GM12878 (cell line): ENCODE measurements around the gene TMEM229B. TPM values are rescaled to one million over a fixed set of nuclear protein-coding genes. Genes with fewer than 3 reads are reported as not detected.

Experiments used
- ATAC-seq: fragments of 200-7000 bp; cut with Tn5 transposase; 3 replicates; pipeline ENCODE4 v1.9.1; 2020; ENCODE audit warnings: mild to moderate bottlenecking, moderate library complexity
- BruUV-seq: library from RNA; stranded (reverse); fragments of 400-500 nt; replicated peaks from 2 replicates; lab custom pipeline; 2021; lab: Mats Ljungman, UMichigan
- CTCF ChIA-PET: fragments of 300-600 bp; sonication (Branson Sonifier 250); formaldehyde crosslinking; extraction: SDS; loops from one replicate; lab custom pipeline; 2021; ENCODE audit warnings: inconsistent platforms; lab: Yijun Ruan, JAX
- POLR2A ChIA-PET: fragments of 350-600 bp; formaldehyde crosslinking; extraction: SDS; loops from one replicate; lab custom pipeline; 2021; ENCODE audit warnings: inconsistent platforms; lab: Charles Lee
- RAD21 ChIA-PET: fragments of 300-600 bp; sonication (Branson Sonifier 250); formaldehyde crosslinking; loops from one replicate; lab custom pipeline; 2023; ENCODE audit warnings: antibody characterized with exemption; ENCODE audit not compliant: unreplicated experiment; lab: Charles Lee
- SMC1A ChIA-PET: fragments of 300-600 bp; sonication (Branson Sonifier 250); formaldehyde crosslinking; loops from one replicate; lab custom pipeline; 2023; ENCODE audit not compliant: unreplicated experiment, uncharacterized antibody; lab: Charles Lee
- DNase-seq: peaks from one replicate; pipeline ENCODE4 v3.0.0-alpha.2; 2011; ENCODE audit warnings: low read depth, low spot score
- FAIRE-seq: peaks from 3 replicates; lab custom pipeline; 2011; peaks lifted over from hg19 to GRCh38; lab: Jason Lieb, UNC
- H2AFZ ChIP-seq: 2 replicates; pipeline ENCODE4 v1.6.0; 2011; ENCODE audit warnings: low read depth, low read length, control low read depth; ENCODE audit not compliant: control insufficient read depth
- H3K27ac ChIP-seq: 2 replicates; pipeline ENCODE4 v1.5.1; 2011; ENCODE audit warnings: control low read depth; ENCODE audit not compliant: control insufficient read depth, insufficient read depth
- H3K27me3 ChIP-seq, 2 experiments: replicated peaks in 1 of 2; 2 replicates each; pipeline versions ENCODE4 v1.6.0 to v1.6.1; 2011; ENCODE audit warnings: low read length in 1 of 2; ENCODE audit not compliant: control insufficient read depth in 2 of 2, insufficient read depth in 2 of 2
- H3K36me3 ChIP-seq, 2 experiments: 2 replicates each; pipeline ENCODE4 v1.5.1; 2011; ENCODE audit warnings: low read length in 1 of 2; ENCODE audit not compliant: control insufficient read depth in 2 of 2, insufficient read depth in 2 of 2
- H3K4me1 ChIP-seq: 2 replicates; pipeline ENCODE4 v1.6.1; 2011; ENCODE audit warnings: mild to moderate bottlenecking, low read length, moderate library complexity, mixed read lengths; ENCODE audit not compliant: control insufficient read depth, insufficient read depth
- H3K4me2 ChIP-seq: 2 replicates; pipeline ENCODE4 v1.6.0; 2011; ENCODE audit warnings: control low read depth; ENCODE audit not compliant: control insufficient read depth, insufficient read depth
- H3K4me3 ChIP-seq: fragments of 200-600 bp; sonication (generic); 2 replicates; pipeline ENCODE4 v1.5.1; 2016
- H3K79me2 ChIP-seq: 2 replicates; pipeline ENCODE4 v1.6.0; 2011; ENCODE audit warnings: low read length; ENCODE audit not compliant: control insufficient read depth, insufficient read depth
- H3K9ac ChIP-seq: 2 replicates; pipeline ENCODE4 v1.8.0; 2011; ENCODE audit warnings: low read length, control low read depth, mixed read lengths; ENCODE audit not compliant: control insufficient read depth, insufficient read depth
- H3K9me3 ChIP-seq: replicated peaks from 3 replicates; pipeline ENCODE4 v1.5.1; 2011; ENCODE audit warnings: mild to moderate bottlenecking, low read length; ENCODE audit not compliant: control insufficient read depth, insufficient read depth
- H4K20me1 ChIP-seq: 2 replicates; pipeline ENCODE4 v1.6.0; 2011; ENCODE audit not compliant: control insufficient read depth, insufficient read depth
- BCLAF1 ChIP-seq: fragments of 450-650 bp; IDR thresholded peaks from 2 replicates; pipeline ENCODE4 v1.6.1; 2017; ENCODE audit warnings: antibody characterized with exemption, mild to moderate bottlenecking, moderate library complexity
- CHD4 ChIP-seq: fragments of 200-600 bp; sonication (generic); IDR thresholded peaks from 2 replicates; pipeline ENCODE4 v1.6.1; 2016; ENCODE audit warnings: mild to moderate bottlenecking
- CREM ChIP-seq: IDR thresholded peaks from 2 replicates; pipeline ENCODE4 v1.6.1; 2014; ENCODE audit warnings: antibody characterized with exemption, low read depth
- CTCF ChIP-seq, 3 experiments: IDR thresholded peaks in 2 of 3; conservative IDR thresholded peaks in 1 of 3; 2 replicates each; pipeline ENCODE4 v1.5.1; 2011; ENCODE audit warnings: low read depth in 3 of 3, low read length in 3 of 3, mild to moderate bottlenecking in 3 of 3, control low read depth in 2 of 3, moderate library complexity in 2 of 3, inconsistent platforms in 1 of 3, mixed read lengths in 1 of 3; ENCODE audit not compliant: control insufficient read depth in 2 of 3, insufficient read depth in 1 of 3; ENCODE audit errors: extremely low read depth in 1 of 3
- E4F1 ChIP-seq: fragments of 450-650 bp; IDR thresholded peaks from 2 replicates; pipeline ENCODE4 v1.6.1; 2018; ENCODE audit warnings: borderline replicate concordance, mild to moderate bottlenecking; ENCODE audit not compliant: partially characterized antibody
- LARP7 ChIP-seq: fragments of 450-650 bp; IDR thresholded peaks from 2 replicates; pipeline ENCODE4 v1.6.1; 2017; ENCODE audit warnings: mild to moderate bottlenecking
- MXI1 ChIP-seq: fragments of 150-350 bp; IDR thresholded peaks from 2 replicates; pipeline ENCODE4 v1.6.1; 2011; ENCODE audit warnings: low read depth, mild to moderate bottlenecking, inconsistent platforms, low read length, improper control_type of control experiment
- NRF1 ChIP-seq: conservative IDR thresholded peaks from 2 replicates; pipeline ENCODE4 v1.6.1; 2011; ENCODE audit warnings: mild to moderate bottlenecking, low read depth, low read length, improper control_type of control experiment
- PML ChIP-seq: IDR thresholded peaks from 2 replicates; pipeline ENCODE4 v1.6.1; 2012; ENCODE audit warnings: low read length, inconsistent platforms
- POLR2AphosphoS2 ChIP-seq: IDR thresholded peaks from 2 replicates; pipeline ENCODE4 v1.6.1; 2011; ENCODE audit warnings: low read depth, mild to moderate bottlenecking, low read length, improper control_type of control experiment, moderate library complexity
- SP1 ChIP-seq: IDR thresholded peaks from one replicate; pipeline ENCODE4 v1.6.1; 2011; ENCODE audit warnings: low read depth, low read length
- YBX1 ChIP-seq: fragments of 450-650 bp; IDR thresholded peaks from 2 replicates; pipeline ENCODE4 v1.6.1; 2016; ENCODE audit warnings: antibody characterized with exemption
- ZNF622 ChIP-seq: fragments of 450-650 bp; IDR thresholded peaks from 2 replicates; pipeline ENCODE4 v1.6.1; 2017; ENCODE audit warnings: mild to moderate bottlenecking, inconsistent platforms
- ZZZ3 ChIP-seq: IDR thresholded peaks from 2 replicates; pipeline ENCODE4 v1.6.1; 2011; ENCODE audit warnings: low read depth; ENCODE audit not compliant: control insufficient read depth, insufficient read length
- WGBS: methylation state at CpG from one replicate; pipeline ENCODE4 v1.1.6; 2016; ENCODE audit warnings: low lambda C conversion rate; ENCODE audit not compliant: insufficient replicate concordance, insufficient coverage; ENCODE audit errors: missing lambda C conversion rate; 5-methylcytosine and 5-hydroxymethylcytosine counted together
- in situ Hi-C: fragments of 300-500 bp; cut with MboI; formaldehyde crosslinking; loops from 9 replicates; pipeline ENCODE4 v1.14.3; 2018; ENCODE audit warnings: mixed read lengths
- intact Hi-C: fragments of 100-400 bp; cut with micrococcal nuclease; formaldehyde crosslinking; loops from one replicate; pipeline ENCODE4 v1.14.2; 2022; ENCODE audit not compliant: unreplicated experiment
- polyA plus RNA-seq, 11 experiments: library from polyadenylated mRNA; depleted of rRNA in 4 of 11; unstranded in 6 of 11; stranded (reverse) in 5 of 11; fragments of >200 nt; fragmentation: Nextera tagmentation in 4 of 11; fragmentation: Illumina TruSeq in 1 of 11; extraction: Ambion mirVana in 4 of 11; extraction: Trizol in 1 of 11; gene quantifications; 1 replicate in 1 of 11; 2 replicates in 10 of 11; pipeline versions ENCODE4 v1.2.1 to v1.2.3, GENCODE V29; 2011 to 2016; ENCODE audit warnings: inconsistent platforms in 2 of 11, missing spikeins in 2 of 11, low read depth in 1 of 11
- total RNA-seq, 4 experiments: library from RNA; depleted of rRNA in 3 of 4; stranded (reverse); fragments of >200 nt in 3 of 4; fragmentation: Illumina TruSeq in 1 of 4; extraction: Trizol in 1 of 4; gene quantifications; 2 replicates each; pipeline versions ENCODE4 v1.2.1 to v1.2.3, GENCODE V29; 2013 to 2021

The TMEM229B gene
- total and polyA plus RNA-seq, 10 of the 15 experiments (the other 5 are each of a cell fraction or from before 2014, with no cell fraction given) = 0.24 to 5.3 (median 1.7) TPM

- no peak for TF ChIP-seq CTCF (IDR thresholded peaks at IDR 0.05 in 2 of 3, conservative IDR thresholded peaks at IDR 0.05 in 1 of 3; ENCODE audit: control insufficient read depth in 2 of 3, extremely low read depth in 1 of 3, insufficient read depth in 1 of 3, low read depth in 3 of 3, low read length in 3 of 3)
- no peak for TF ChIP-seq POLR2AphosphoS2
- TF ChIP-seq, all 136 proteins: peak for 0
These were observed 44.1 kb upstream of the TMEM229B start (continued) for GRCh38 chr14:67532606-67532997.

- SMC1A ChIA-PET = interaction anchor here (0.6 to 2.6 kb wide), 6 partner anchors 36 to 280 kb away, joined by 3 to 13 read pairs (median 4); partner anchors contain the start of gene TMEM229B
- ATAC-seq = no peak
- POLR2A ChIA-PET = no interaction called here
- no peak for TF ChIP-seq SP1
- TF ChIP-seq ZNF622 = no peak
- TF ChIP-seq CREM = no peak
- TF ChIP-seq NRF1 = no peak
- TF ChIP-seq LARP7 = no peak
- TF ChIP-seq YBX1 = no peak
- no peak for TF ChIP-seq MXI1
- no peak for TF ChIP-seq BCLAF1
- no peak for TF ChIP-seq CHD4
- no peak for TF ChIP-seq PML
- TF ChIP-seq ZZZ3 = no peak
- no peak for TF ChIP-seq E4F1
These were observed 41.7 kb upstream of the TMEM229B start for GRCh38 chr14:67529947-67530935.

More at GRCh38 chr14:67529947-67530935, 41.7 kb upstream of the TMEM229B start:
- Histone ChIP-seq H3K79me2 (no peaks in the 10 kb centered on the region), H3K4me1 (no peaks in the 10 kb centered on the region), H3K9me3 (no peaks in the 10 kb centered on the region), H3K27ac (no peak overlapping the region), H4K20me1 (no peaks in the 10 kb centered on the region), H3K4me3 (no peak overlapping the region), H3K4me2 (no peak overlapping the region), H3K27me3 (peaks cover 0 to 15% of the 10 kb centered on the region in 2 experiments), H3K36me3 (no peaks in the 10 kb centered on the region), H3K9ac (no peak overlapping the region), H2AFZ (no peak overlapping the region)
- RAD21 ChIA-PET = interaction anchor here (1.0 to 1.8 kb wide), 2 partner anchors 33 to 41 kb away, joined by 5 read pairs; no protein-coding TSS in a partner anchor
- CTCF ChIA-PET = interaction anchor here (1.2 to 3.9 kb wide), 3 partner anchors 42 to 174 kb away, joined by 5 to 22 read pairs (median 7); no protein-coding TSS in a partner anchor
- 34% methylated on average over 5 of the region's 5 CpGs for WGBS
- FAIRE-seq = no peak
- intact Hi-C loops (no loop called here), in situ Hi-C loops (no loop called here)
- DNase-seq = no peak
- BruUV-seq = no TSS peak
